DMS114 treated with DMSO at 0.1 percent for 48 hours (cell line): ENCODE measurements around the gene APCDD1L.

Experiments used
- DNase-seq: peaks from one replicate; lab custom pipeline; 2025; ENCODE audit not compliant: unreplicated experiment; lab: John Stamatoyannopoulos, UW

APCDD1L gene

DNA sequence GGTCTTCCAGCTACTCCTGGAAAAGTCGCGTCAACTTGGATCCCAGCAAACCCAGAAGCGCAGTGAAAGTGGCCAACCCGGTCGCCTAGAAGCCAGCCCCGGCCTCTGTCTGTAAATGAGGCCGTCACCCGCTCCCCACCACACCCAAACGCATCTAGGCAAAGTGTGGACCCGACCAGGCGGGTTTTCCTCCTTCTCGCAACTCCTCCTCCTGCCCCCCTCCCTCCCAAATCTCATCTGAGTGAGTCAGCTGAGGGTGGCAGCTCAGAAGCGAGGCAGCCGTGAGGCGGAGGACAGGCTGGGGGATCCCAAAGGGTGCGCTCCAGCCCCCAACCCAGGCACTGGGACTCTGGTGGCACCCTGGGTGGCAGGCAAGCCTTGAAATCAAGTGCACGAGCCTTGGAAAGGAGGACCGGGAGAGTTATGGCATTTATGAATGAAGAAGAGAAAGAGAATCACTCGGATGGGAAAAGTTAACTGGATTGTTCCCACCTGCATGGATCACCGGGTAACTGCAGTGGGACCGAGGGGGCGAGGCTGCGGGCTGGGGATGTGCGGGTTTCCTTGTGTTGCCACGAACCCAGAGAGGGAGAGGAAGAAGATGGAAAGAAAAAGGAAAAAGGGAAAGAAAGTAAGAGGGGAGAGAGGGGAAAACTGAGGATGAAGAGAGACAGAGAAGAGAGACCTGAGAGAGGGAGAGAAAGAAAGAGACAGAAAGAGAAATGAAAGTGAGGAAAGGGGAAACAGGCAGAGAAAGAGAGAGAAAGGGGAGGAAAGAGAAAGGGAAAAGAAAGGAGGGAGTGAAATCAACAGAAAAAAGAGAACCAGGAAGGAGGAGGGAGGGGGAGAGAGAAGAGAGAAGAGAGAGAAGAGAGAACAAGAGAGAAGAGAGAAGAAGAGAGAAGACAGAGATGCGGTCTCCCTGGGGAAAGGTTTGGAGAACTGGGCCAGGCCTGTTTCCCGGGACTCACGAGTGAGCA lies at the start of gene APCDD1L:
APCDD1L (minus strand) TSS at position 167 of the 980 bp plus-strand sequence. CDS start 692 bp downstream, outside the sequence.
- no peak for DNase-seq

GRCh38 chr20:58559368-58559729 lies 44.1 kb upstream of the APCDD1L start:
- no peak for DNase-seq

DNA sequence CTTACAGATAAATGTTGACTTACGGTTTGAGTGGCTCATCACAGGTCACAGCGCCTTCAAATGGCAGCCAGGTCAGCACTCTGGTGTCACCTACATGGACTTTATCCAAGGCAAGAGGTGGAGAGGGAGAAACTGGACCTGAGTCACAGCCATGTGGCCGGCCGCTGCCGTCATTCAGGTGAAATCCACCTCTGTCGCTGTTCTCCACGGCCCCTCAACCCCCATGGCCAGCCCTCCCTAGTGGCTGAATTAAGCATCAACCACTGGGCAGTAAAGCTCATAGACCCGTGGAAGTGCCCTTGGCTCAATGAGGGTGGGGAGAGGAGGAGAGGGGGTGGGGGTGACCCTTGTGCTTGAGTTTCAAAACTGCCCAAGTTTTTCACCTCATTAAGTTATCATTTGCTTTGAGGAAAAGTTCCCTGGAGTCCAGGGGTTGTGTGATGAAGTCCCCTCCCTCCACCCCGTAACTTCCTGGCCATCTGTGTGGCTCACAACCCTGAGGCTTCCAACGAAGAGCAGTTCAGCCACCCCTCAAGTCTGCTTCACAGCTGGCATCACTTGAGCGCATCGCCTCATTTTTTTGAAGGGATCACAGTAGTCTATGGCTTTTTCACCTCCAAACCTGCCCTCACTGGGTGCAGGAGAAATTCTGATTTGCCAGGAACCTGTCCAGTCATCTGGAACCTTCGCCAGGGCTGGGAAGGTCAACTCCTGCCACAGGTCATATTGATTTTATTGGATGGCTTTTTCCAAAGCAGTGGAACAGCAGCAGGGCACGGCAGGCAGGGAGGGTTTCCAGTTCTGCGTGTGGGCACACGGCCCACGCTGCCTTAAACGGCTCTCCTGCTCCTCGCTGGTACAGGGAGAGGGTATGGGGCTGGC lies 43.5 kb upstream of the APCDD1L start:
- no peak for DNase-seq

DNA sequence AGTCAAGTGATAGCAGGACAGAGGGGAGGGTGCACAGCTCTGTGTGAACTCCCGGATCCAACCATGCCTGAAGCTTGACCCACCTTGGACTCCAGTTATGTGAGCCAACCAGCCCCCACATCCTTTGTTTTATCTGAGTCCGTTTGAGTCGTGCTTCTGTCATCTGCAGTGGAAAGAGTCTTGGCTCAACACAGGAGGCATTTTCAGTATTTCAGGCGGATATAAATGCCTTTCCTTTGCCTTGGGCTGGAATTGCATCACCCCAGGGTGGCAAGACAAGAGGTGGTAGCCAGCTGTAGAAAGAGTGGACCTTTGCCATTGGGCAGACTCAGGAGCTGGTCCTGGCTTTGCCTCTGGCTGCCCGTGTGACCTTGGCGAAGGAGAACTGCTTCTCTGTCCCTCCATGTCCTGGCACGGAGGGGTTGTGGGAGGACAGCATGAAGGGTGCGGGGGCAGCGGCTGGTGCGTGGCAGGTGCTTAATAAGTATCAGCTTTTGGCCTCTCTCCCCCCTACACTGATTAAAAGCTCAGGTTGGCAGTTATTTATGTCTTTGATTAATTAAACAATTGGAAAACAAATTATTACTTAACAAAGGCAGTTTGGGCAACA lies 42.6 kb upstream of the APCDD1L start:
- DNase-seq = no peak

GRCh38 chr20:58556961-58557360 lies 41.8 kb upstream of the APCDD1L start:
- no peak for DNase-seq

DNA sequence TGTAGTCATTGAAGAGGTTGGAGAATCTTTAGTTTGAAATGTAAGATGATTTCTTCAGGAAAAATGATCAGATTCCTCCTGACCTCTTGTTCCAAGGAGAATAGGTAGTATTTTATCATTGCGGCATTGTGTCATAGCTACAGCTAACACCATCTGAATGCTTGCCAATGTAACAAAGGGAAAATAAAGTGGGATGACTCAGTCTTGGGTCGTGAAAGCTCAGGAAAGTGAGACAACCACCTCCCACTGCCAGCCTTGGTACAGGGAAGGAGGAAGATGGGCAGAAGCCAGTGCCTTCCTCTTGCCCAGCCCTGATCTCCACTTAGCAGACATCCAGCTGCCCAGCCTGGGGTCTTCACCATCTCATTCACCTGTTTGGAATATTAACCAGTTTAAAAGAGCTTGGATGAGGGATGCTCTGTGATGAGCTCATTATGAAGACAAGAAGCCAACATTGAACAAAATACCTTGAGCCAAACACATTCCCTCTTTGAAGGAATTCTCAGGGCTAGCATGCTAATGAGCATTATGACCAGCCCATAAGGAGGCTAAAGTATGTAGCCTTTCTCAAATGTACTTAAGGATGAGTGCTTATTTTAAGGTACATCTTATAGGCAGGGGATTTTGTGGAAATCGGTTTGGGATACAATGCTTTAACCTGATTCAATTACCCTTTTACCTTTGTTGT lies 40.0 kb upstream of the APCDD1L start:
- DNase-seq = no peak

- no peak for DNase-seq
Observed at GRCh38 chr20:58554541-58554940, 39.3 kb upstream of the APCDD1L start.

- no peak for DNase-seq
Observed at GRCh38 chr20:58553841-58554240, 38.6 kb upstream of the APCDD1L start.

DNA sequence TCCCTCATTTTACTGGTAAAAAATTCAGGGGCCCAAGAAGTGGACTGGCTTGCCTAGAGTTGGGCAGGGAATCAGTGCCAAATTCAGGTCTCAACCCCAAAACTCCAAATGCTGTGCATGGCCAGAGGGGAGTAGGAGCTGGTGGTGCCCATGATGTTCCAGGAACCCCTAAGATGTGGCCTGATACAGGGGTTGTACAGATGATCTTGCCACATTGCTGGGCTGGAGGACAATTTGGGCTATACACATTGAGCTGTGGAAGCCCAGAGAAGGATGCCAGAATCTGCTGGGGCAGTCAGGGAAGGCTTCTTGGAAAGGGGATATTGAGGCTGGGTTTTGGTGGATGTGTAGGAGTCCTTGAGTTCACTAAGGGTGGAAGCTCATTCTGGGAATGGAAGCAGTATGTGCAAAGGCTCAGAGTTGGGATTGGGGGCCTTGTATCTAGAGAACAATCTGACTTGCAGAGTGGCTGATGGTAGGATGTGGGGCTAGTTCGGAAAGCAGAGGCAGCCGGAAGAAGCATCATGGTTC lies 38.0 kb upstream of the APCDD1L start:
- no peak for DNase-seq

GRCh38 chr20:58552366-58552934 lies 37.3 kb upstream of the APCDD1L start:
- no peak for DNase-seq

DNA sequence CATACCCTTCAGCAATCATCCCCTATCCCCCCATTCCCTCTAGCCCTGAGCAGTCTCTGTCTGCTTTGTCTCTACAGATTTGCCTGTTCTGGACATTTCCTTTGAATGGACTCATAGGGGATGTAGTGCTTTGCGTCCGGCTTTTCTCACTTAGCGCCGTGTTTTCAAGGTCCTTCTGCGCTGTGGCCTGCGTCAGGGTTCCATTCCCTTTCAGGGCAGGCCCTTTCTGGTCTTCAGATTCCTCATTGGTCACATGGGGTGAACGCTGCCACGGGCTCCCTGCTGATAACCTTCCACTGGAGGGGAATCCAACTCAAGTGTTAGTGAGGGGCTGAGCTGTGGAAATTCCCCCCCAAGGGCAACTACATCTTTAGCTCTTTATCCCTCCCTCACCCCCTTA lies 36.4 kb upstream of the APCDD1L start:
- DNase-seq = no peak

GRCh38 chr20:58550275-58551059 lies 35.3 kb upstream of the APCDD1L start:
- no peak for DNase-seq

GRCh38 chr20:58549231-58550209 lies 34.3 kb upstream of the APCDD1L start:
- no peak for DNase-seq

GRCh38 chr20:58547623-58548475 lies 32.6 kb upstream of the APCDD1L start:
- DNase-seq = no peak

DNA sequence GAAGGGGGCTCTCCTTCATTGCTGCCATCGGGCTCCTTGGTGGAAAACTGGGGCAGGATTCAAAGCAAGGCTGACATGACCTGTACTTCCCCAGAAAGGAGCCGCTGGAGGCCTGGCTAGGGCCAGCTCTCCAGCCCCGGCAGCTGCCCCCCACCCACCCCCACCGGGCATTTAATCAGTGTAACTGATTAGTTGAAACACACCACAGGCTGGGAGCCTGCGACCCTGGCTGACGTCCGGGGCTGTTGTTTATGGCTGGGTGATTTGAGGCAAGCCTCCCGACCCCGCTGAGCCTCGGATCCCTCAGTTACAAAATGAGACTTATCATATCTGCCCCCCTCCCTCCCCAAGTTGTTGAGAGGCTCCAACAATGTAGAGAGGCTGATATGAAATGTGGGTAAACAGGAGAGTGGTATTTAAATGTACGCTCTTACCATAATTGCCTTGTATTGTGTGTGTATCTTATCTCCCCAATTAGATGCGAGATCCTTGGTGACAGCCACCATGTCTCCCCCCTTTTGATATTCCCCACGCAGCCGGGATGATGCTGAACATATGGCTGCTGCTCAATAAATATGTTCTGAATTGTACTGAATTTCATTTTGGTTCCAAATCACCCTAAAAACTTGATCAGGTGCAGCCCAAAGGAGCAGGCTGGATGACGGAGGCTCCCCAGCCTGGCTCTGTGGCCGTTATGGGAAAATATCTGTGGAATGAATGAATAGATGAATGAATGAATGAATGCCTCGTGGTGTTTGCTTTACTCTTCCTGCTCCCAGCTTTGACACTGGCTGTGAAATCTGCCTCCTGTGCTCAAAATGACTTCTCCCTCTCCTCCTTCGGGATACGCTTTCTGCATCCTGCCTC lies 31.8 kb upstream of the APCDD1L start:
- DNase-seq = no peak

DNA sequence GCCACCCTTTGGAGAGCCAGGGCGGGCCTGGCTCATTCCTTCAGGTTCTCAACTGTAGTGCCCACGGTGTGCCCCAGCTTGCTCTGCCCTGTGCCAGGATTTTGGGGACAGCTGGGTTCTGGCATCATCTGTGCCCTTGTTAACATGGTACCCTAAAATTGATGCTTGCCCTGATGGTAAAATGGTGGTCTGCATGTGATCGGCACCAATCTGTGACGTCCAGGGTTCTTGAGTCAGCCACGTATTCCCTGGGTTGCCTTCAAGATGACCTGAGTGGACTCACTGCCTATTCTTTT lies 31.2 kb upstream of the APCDD1L start:
- DNase-seq = no peak
